ENCODE results near the gene LDLRAP1.

Gene LDLRAP1

GRCh38 chr1:25610822-25611630, 67.6 kb downstream of the LDLRAP1 start:
- no peaks in the 10 kb centered on the region for H3K36me3 ChIP-seq (ENCODE audit: low read length)
- no peaks in the 10 kb centered on the region for H3K27me3 ChIP-seq (ENCODE audit: low read length)
- H4K20me1 ChIP-seq (ENCODE audit: low read depth, low read length), result no peaks in the 10 kb centered on the region
- H3K9ac ChIP-seq (ENCODE audit: low read length), result no peak overlapping the region
- H3K79me2 ChIP-seq (ENCODE audit: insufficient read depth, low read length), result no peaks in the 10 kb centered on the region
- H3F3A ChIP-seq (ENCODE audit: insufficient read depth), result peaks cover 7% of the 10 kb centered on the region; the same call in 1 of the 2 replicates
- no peaks in the 10 kb centered on the region for H3K9me3 ChIP-seq (ENCODE audit: insufficient read depth, low read length)
- TF ChIP-seq, protein P1, sequence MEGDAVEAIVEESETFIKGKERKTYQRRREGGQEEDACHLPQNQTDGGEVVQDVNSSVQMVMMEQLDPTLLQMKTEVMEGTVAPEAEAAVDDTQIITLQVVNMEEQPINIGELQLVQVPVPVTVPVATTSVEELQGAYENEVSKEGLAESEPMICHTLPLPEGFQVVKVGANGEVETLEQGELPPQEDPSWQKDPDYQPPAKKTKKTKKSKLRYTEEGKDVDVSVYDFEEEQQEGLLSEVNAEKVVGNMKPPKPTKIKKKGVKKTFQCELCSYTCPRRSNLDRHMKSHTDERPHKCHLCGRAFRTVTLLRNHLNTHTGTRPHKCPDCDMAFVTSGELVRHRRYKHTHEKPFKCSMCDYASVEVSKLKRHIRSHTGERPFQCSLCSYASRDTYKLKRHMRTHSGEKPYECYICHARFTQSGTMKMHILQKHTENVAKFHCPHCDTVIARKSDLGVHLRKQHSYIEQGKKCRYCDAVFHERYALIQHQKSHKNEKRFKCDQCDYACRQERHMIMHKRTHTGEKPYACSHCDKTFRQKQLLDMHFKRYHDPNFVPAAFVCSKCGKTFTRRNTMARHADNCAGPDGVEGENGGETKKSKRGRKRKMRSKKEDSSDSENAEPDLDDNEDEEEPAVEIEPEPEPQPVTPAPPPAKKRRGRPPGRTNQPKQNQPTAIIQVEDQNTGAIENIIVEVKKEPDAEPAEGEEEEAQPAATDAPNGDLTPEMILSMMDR (IDR thresholded peaks at IDR 0.05; ENCODE audit: insufficient read depth, low read length, poor library complexity, severe bottlenecking), result no peak
- no peak for TF ChIP-seq EZH2phosphoT487 (conservative IDR thresholded peaks at IDR 0.05; ENCODE audit: low read length)
- no peak overlapping the region for H3K27ac ChIP-seq (ENCODE audit: low read depth, low read length)
- H3K4me2 ChIP-seq (ENCODE audit: low read depth, low read length, poor library complexity, severe bottlenecking), result no peak overlapping the region
- no peak overlapping the region for H3K4me3 ChIP-seq (ENCODE audit: insufficient read depth, low read length, poor library complexity, severe bottlenecking)
- H2AFZ ChIP-seq (ENCODE audit: low read depth, low read length, severe bottlenecking), result no peak overlapping the region
- no peaks in the 10 kb centered on the region for H3K9me2 ChIP-seq (replicated peaks; ENCODE audit: insufficient read depth, low read length)

DNA sequence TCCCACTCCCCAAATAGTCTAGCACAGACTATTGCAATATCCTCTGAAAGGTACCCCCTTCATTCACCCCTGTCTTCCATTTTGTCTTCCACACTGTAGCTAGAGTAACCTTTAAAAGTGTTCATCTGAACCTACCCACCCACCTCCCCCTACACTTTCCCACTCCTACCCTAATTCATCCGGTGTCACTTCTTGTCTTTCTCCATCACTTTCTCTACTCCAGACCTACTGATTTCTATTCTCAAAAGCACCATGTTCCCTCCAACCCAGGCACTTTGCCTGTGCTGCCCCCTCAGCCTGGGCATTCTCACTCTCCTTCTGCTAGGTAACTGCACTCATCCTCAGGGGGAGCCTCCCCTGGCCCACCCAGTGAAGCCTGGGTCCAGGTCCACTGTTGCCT, 68.4 kb downstream of the LDLRAP1 start:
- H3K27me3 ChIP-seq (ENCODE audit: low read length), result no peaks in the 10 kb centered on the region
- no peaks in the 10 kb centered on the region for H4K20me1 ChIP-seq (ENCODE audit: low read depth, low read length)
- no peak overlapping the region for H3K4me3 ChIP-seq (ENCODE audit: insufficient read depth, low read length, poor library complexity, severe bottlenecking)
- no peaks in the 10 kb centered on the region for H3K36me3 ChIP-seq (ENCODE audit: low read length)
- no peak overlapping the region for H2AFZ ChIP-seq (ENCODE audit: low read depth, low read length, severe bottlenecking)
- no peak overlapping the region for H3K4me2 ChIP-seq (ENCODE audit: low read depth, low read length, poor library complexity, severe bottlenecking)
- H3K9ac ChIP-seq (ENCODE audit: low read length), result no peak overlapping the region
- no peaks in the 10 kb centered on the region for H3K9me3 ChIP-seq (ENCODE audit: insufficient read depth, low read length)
- H3K79me2 ChIP-seq (ENCODE audit: insufficient read depth, low read length), result no peaks in the 10 kb centered on the region
- peaks cover 7% of the 10 kb centered on the region; the same call in 1 of the 2 replicates for H3F3A ChIP-seq (ENCODE audit: insufficient read depth)
- no peak for TF ChIP-seq EZH2phosphoT487 (conservative IDR thresholded peaks at IDR 0.05; ENCODE audit: low read length)
- TF ChIP-seq, protein P1 (IDR thresholded peaks at IDR 0.05; ENCODE audit: insufficient read depth, low read length, poor library complexity, severe bottlenecking), result no peak
- H3K27ac ChIP-seq (ENCODE audit: low read depth, low read length), result no peak overlapping the region
- H3K9me2 ChIP-seq (replicated peaks; ENCODE audit: insufficient read depth, low read length), result no peaks in the 10 kb centered on the region

DNA sequence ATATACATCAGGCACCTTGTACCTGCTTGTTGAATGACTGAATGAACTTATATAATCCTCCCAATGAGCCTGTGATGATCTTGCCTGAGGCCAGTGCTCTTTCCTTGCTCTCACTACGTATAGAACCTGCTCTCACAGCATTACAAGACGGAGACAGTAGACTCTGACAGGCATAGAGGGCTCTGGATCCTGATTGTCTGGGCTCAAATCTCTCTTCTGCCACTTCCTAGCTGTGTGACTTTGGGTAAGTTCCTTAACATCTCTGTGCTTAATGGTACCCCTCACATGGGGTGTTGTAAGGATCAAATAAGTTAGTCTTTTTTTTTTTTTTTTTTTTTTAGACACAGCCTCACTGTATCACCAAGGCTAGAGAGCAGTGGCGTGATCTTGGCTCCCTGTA, 69.0 kb downstream of the LDLRAP1 start:
- Histone ChIP-seq H3K79me2 (ENCODE audit: insufficient read depth, low read length) (no peaks in the 10 kb centered on the region), H3K9me3 (ENCODE audit: insufficient read depth, low read length) (no peaks in the 10 kb centered on the region), H4K20me1 (ENCODE audit: low read depth, low read length) (no peaks in the 10 kb centered on the region), H3K9ac (ENCODE audit: low read length) (no peak overlapping the region), H3K27me3 (ENCODE audit: low read length) (no peaks in the 10 kb centered on the region), H3K36me3 (ENCODE audit: low read length) (no peaks in the 10 kb centered on the region), H3K27ac (ENCODE audit: low read depth, low read length) (no peak overlapping the region), H3K4me2 (ENCODE audit: low read depth, low read length, poor library complexity, severe bottlenecking) (no peak overlapping the region), H3F3A (ENCODE audit: insufficient read depth) (peaks cover 7% of the 10 kb centered on the region; the same call in 1 of the 2 replicates), H3K9me2 (replicated peaks; ENCODE audit: insufficient read depth, low read length) (no peaks in the 10 kb centered on the region), H2AFZ (ENCODE audit: low read depth, low read length, severe bottlenecking) (no peak overlapping the region), H3K4me3 (ENCODE audit: insufficient read depth, low read length, poor library complexity, severe bottlenecking) (no peak overlapping the region)
- TF ChIP-seq EZH2phosphoT487 (conservative IDR thresholded peaks at IDR 0.05; ENCODE audit: low read length), result no peak
- TF ChIP-seq, protein P1 (IDR thresholded peaks at IDR 0.05; ENCODE audit: insufficient read depth, low read length, poor library complexity, severe bottlenecking), result no peak
